Aorta (tissue), 5 donors: ENCODE results near the gene CXorf49. TPM values are rescaled to one million over a fixed set of nuclear protein-coding genes. Genes with fewer than 3 reads are reported as not detected.
"Not testable (repeated sequence)": the region's sequence is repeated elsewhere in the genome, so short reads cannot be mapped to it uniquely, and the experiment has no call there.

Source experiments
- ATAC-seq: fragments of 200-7000 bp; cut with Tn5 transposase; one replicate; pipeline ENCODE4 v1.9.1; 2022; ENCODE audit warnings: moderate library complexity; ENCODE audit not compliant: low FRiP score
- DNase-seq, 2 donors: peaks; one replicate each; pipeline ENCODE4 v3.0.0-alpha.2; 2020
- H3K27ac ChIP-seq, 2 donors: one replicate each; pipeline ENCODE4 v1.5.1; 2013; ENCODE audit warnings: low read length in 2 of 2, mild to moderate bottlenecking in 2 of 2, moderate library complexity in 2 of 2, control low read depth in 1 of 2, inconsistent platforms in 1 of 2, low read depth in 1 of 2
- H3K27me3 ChIP-seq, 2 donors: one replicate each; pipeline ENCODE4 v1.6.1; 2013; ENCODE audit warnings: control low read depth in 1 of 2, low read length in 1 of 2, mild to moderate bottlenecking in 1 of 2, moderate library complexity in 1 of 2; ENCODE audit not compliant: insufficient read depth in 2 of 2, control insufficient read depth in 1 of 2
- H3K36me3 ChIP-seq, 2 donors: one replicate each; pipeline ENCODE4 v1.6.1; 2013; ENCODE audit warnings: control low read depth in 1 of 2, low read length in 1 of 2, mild to moderate bottlenecking in 1 of 2; ENCODE audit not compliant: insufficient read depth in 2 of 2, control insufficient read depth in 1 of 2
- H3K4me1 ChIP-seq, 2 donors: one replicate each; pipeline ENCODE4 v1.6.1; 2013; ENCODE audit warnings: low read length in 2 of 2, control low read depth in 1 of 2, mild to moderate bottlenecking in 1 of 2, moderate library complexity in 1 of 2; ENCODE audit not compliant: insufficient read depth in 2 of 2, control insufficient read depth in 1 of 2
- H3K4me3 ChIP-seq, 2 donors: one replicate each; pipeline ENCODE4 v1.5.1; 2013; ENCODE audit warnings: low read length in 2 of 2, control low read depth in 1 of 2, mild to moderate bottlenecking in 1 of 2
- H3K9me3 ChIP-seq: one replicate; pipeline ENCODE4 v1.6.1; 2013; ENCODE audit warnings: mild to moderate bottlenecking, low read length; ENCODE audit not compliant: control insufficient read depth
- WGBS, 2 donors: extraction: QIAGEN DNeasy Blood & Tissue Kit; methylation state at CpG; one replicate each; pipeline ENCODE4 v1.1.7; 2013; 5-methylcytosine and 5-hydroxymethylcytosine counted together
- intact Hi-C, 2 donors: fragments of 100-400 bp; cut with DNase I; formaldehyde crosslinking; loops; one replicate each; pipeline versions ENCODE4 v1.14.2 to v1.15.0; 2022
- polyA plus RNA-seq, 2 donors: library from polyadenylated mRNA; stranded (reverse); fragments of 200-250 nt; gene quantifications; one replicate each; pipeline ENCODE4 v1.2.3, GENCODE V29; 2013
- total RNA-seq, 2 donors: library from RNA; stranded (reverse); fragmentation: NEBNext Ultra II Directional; extraction: Animal tissue kit (Norgen Biotek cat#: 25700); gene quantifications; one replicate each; pipeline ENCODE4 v1.2.1, GENCODE V29; 2021
- donor health status: healthy with polysubstance abuse.
- donor health status: Bipolar disorder and iron deficiency.
- donor health status: DM: no; HTN: no; CAD: no.
- donor health status: DM: no; HTN: no; CAD: no.
- donor health status: DM: yes; HTN: yes; CAD: no.

Gene CXorf49
- total and polyA plus RNA-seq, 4 donors: not detected

GRCh38 chrX:71715551-71715950, 2.5 kb downstream of the CXorf49 start:
- intact Hi-C loops: not testable (repeated sequence)

GRCh38 chrX:71714064-71714463, 4.0 kb downstream of the CXorf49 start:
- intact Hi-C loops, H3K9me3 ChIP-seq, ATAC-seq, H3K4me1 ChIP-seq, DNase-seq, H3K4me3 ChIP-seq, H3K27me3 ChIP-seq, H3K36me3 ChIP-seq, H3K27ac ChIP-seq: not testable (repeated sequence)
- no CpG with 5 or more reads among the region's 14 CpGs for WGBS, 2 donors

More at GRCh38 chrX:71715551-71715950, 2.5 kb downstream of the CXorf49 start:
- H3K4me1 ChIP-seq, H3K36me3 ChIP-seq, H3K4me3 ChIP-seq, H3K27me3 ChIP-seq, H3K27ac ChIP-seq, DNase-seq, ATAC-seq, H3K9me3 ChIP-seq: not testable (repeated sequence)
- WGBS, 2 donors: no CpG with 5 or more reads among the region's 8 CpGs

DNA sequence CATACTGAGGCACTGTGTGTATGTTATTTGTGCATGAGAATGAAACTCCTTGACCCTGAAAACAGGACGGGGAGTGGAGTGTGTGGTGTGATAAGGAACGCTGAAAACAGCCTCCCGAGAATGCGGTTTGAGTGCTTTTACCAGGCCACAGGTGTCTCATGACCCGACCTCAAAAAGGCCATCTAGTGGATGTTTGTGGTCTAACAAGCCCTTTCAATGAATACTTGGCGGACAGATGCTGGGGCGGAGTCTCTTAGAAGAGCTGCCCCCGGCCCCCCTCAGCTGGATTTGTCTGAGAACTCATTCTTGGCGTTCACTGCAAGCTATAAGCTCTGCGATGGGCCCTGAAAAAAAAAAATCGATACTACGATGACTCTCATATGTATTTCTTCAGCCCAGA, 15.2 kb downstream of the CXorf49 start:
- H3K27me3 ChIP-seq, H3K36me3 ChIP-seq, H3K4me1 ChIP-seq, intact Hi-C loops, H3K27ac ChIP-seq, DNase-seq, H3K9me3 ChIP-seq, ATAC-seq, H3K4me3 ChIP-seq: not testable (repeated sequence)
- no CpG with 5 or more reads among the region's 12 CpGs for WGBS, 2 donors

DNA sequence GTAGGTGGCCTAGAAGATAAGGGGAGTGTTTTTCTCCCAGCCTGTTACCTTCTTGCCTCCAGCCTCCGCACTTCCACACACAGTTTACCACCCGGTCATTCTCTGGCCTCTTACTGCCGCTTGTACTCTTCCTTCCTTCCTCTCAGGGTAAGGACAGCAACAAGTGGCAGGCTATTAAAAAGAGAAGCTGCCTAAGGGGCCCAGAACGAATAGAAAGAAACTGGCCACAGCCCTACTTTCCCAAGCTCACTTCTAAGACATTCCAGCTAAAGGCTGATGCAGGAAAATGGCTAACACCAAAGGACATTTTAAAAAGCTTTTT, 19.1 kb downstream of the CXorf49 start:
- H3K27me3 ChIP-seq, DNase-seq, ATAC-seq, H3K4me1 ChIP-seq, H3K27ac ChIP-seq, H3K9me3 ChIP-seq, H3K36me3 ChIP-seq, intact Hi-C loops, H3K4me3 ChIP-seq: not testable (repeated sequence)
- WGBS, 2 donors: no CpG with 5 or more reads among the region's 4 CpGs

DNA sequence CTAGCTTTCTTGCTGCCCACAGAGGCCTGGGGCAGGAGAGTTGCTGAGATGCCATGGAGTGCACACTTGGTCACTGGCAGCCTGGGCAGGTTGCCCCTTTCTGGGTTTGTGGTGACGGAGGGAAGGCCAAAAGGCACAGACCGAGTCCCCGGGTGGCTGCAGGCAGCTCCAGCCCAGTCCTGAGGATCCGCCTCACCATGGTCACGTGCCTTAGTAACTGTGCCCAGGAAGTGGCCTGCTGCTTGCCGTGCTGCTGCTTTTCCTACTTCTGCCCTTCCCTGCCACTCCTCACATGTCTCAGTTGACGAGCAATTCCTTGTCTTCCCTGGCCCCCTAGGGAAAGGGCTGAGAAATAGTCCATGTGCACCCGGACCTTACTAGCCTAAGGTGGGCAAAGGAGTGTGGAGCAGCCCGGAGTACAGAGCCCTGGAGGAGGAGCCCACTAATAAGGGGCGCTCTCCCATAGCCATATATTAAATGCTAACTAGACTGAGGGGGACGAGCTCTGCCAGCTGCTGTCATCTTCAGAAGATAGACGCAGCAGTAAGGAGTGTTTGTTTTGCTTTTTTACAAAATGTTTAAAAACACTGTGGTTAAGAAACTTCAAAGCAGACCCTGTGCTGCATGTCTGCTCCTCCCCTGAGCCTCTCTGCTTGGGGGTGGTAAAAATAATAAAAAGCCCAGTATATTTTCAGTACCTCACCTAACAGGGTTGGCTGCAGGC, 19.6 kb downstream of the CXorf49 start:
- WGBS, 2 donors: no CpG with 5 or more reads among the region's 12 CpGs
- H3K4me3 ChIP-seq: not testable (repeated sequence)

GRCh38 chrX:71697466-71698298, 20.4 kb downstream of the CXorf49 start:
- not testable (repeated sequence) for ATAC-seq, DNase-seq
- WGBS, 2 donors: no CpG with 5 or more reads among the region's 17 CpGs

More for the DNA sequence above, 19.6 kb downstream of the CXorf49 start:
- DNase-seq, H3K36me3 ChIP-seq, H3K27me3 ChIP-seq, H3K4me1 ChIP-seq, H3K27ac ChIP-seq, intact Hi-C loops, H3K9me3 ChIP-seq, ATAC-seq: not testable (repeated sequence)

GRCh38 chrX:71696641-71697465, 21.2 kb downstream of the CXorf49 start:
- H3K36me3 ChIP-seq, H3K4me1 ChIP-seq, H3K27me3 ChIP-seq, H3K9me3 ChIP-seq, DNase-seq, H3K4me3 ChIP-seq, H3K27ac ChIP-seq, ATAC-seq, intact Hi-C loops: not testable (repeated sequence)
- WGBS, 2 donors: no CpG with 5 or more reads among the region's 24 CpGs

More at GRCh38 chrX:71697466-71698298, 20.4 kb downstream of the CXorf49 start:
- H3K36me3 ChIP-seq, H3K4me3 ChIP-seq, H3K9me3 ChIP-seq, H3K27ac ChIP-seq, H3K4me1 ChIP-seq, intact Hi-C loops, H3K27me3 ChIP-seq: not testable (repeated sequence)

GRCh38 chrX:71679575-71680207, 38.4 kb downstream of the CXorf49 start:
- no peaks in the 10 kb centered on the region for H3K9me3 ChIP-seq
- 86 to 98% methylated on average over 4 of the region's 4 CpGs for WGBS, 2 donors
- intact Hi-C loops: no loop called here

More at GRCh38 chrX:71679575-71680207, 38.4 kb downstream of the CXorf49 start:
- H3K4me3 ChIP-seq: no peak overlapping the region
- ATAC-seq: no peak
- no peaks in the 10 kb centered on the region for H3K4me1 ChIP-seq
- H3K27ac ChIP-seq: no peak overlapping the region
- no peaks in the 10 kb centered on the region for H3K27me3 ChIP-seq
- DNase-seq: peak in 1 of 2 donors; percentile 27
- H3K36me3 ChIP-seq: no peaks in the 10 kb centered on the region
